ENCODE results near the gene TMOD1. TPM values are rescaled to one million over a fixed set of nuclear protein-coding genes. Genes with fewer than 3 reads are reported as not detected.

The TMOD1 gene
- total and polyA plus RNA-seq, 2 of the 8 experiments (the other 6 are each of a cell fraction or from before 2014, with no cell fraction given) = 0.17 to 0.88 TPM

- TF ChIP-seq HDAC6 (IDR thresholded peaks at IDR 0.05; ENCODE audit: low read depth, low read length) = no peak
These were observed 97.9 kb downstream of the TMOD1 start (continued) for GRCh38 chr9:97599314-97599846.

Measured in H1 (cell line).